ENCODE results near the gene DNAH11. TPM values are rescaled to one million over a fixed set of nuclear protein-coding genes. Genes with fewer than 3 reads are reported as not detected.

DNAH11 gene
- total and polyA plus RNA-seq, 4 donors, result 1.8 to 24.7 (median 8.1) TPM

- 88 to 96% methylated on average over 7 of the region's 7 CpGs for WGBS, 2 donors
- Histone ChIP-seq H3K27me3 (ENCODE audit: control insufficient read depth in 3 of 3, insufficient read depth in 3 of 3, low read length in 2 of 3) (no peaks in the 10 kb centered on the region), H3K9ac (ENCODE audit: insufficient read depth in 1 of 2, low read length in 2 of 2) (no peak overlapping the region), H3K4me3 (no peak overlapping the region), H3K4me1 (ENCODE audit: control insufficient read depth in 5 of 5, insufficient read depth in 5 of 5, low read length in 5 of 5) (peaks cover 0 to 14% (median 2%) of the 10 kb centered on the region in 5 donors), H3K36me3 (ENCODE audit: control insufficient read depth in 4 of 4, insufficient read depth in 4 of 4, low read length in 4 of 4) (peaks cover 0 to 13% (median 8%) of the 10 kb centered on the region in 4 donors), H3K9me3 (ENCODE audit: control insufficient read depth in 4 of 4, insufficient read depth in 3 of 4, low read length in 3 of 4) (no peaks in the 10 kb centered on the region), H3K27ac (ENCODE audit: low read depth in 1 of 2, low read length in 1 of 2) (no peak overlapping the region)
- TF ChIP-seq CTCF (IDR thresholded peaks at IDR 0.05; ENCODE audit: control extremely low read depth, extremely low read depth), result no peak
- ATAC-seq (ENCODE audit: insufficient read depth, low FRiP score), result no peak
- no peak for DNase-seq
Measured at GRCh38 chr7:21916176-21916575, 373.3 kb downstream of the DNAH11 start.

- Histone ChIP-seq H3K9ac (ENCODE audit: insufficient read depth in 1 of 2, low read length in 2 of 2) (no peak overlapping the region), H3K27me3 (ENCODE audit: control insufficient read depth in 3 of 3, insufficient read depth in 3 of 3, low read length in 2 of 3) (no peaks in the 10 kb centered on the region), H3K9me3 (ENCODE audit: control insufficient read depth in 4 of 4, insufficient read depth in 3 of 4, low read length in 3 of 4) (no peaks in the 10 kb centered on the region), H3K27ac (ENCODE audit: low read depth in 1 of 2, low read length in 1 of 2) (no peak overlapping the region), H3K36me3 (ENCODE audit: control insufficient read depth in 4 of 4, insufficient read depth in 4 of 4, low read length in 4 of 4) (peaks cover 0 to 13% (median 8%) of the 10 kb centered on the region in 4 donors), H3K4me3 (no peak overlapping the region), H3K4me1 (ENCODE audit: control insufficient read depth in 5 of 5, insufficient read depth in 5 of 5, low read length in 5 of 5) (peaks cover 0 to 14% (median 2%) of the 10 kb centered on the region in 5 donors)
- no peak for TF ChIP-seq CTCF (IDR thresholded peaks at IDR 0.05; ENCODE audit: control extremely low read depth, extremely low read depth)
- WGBS, 2 donors, result 90 to 94% methylated on average over 5 of the region's 5 CpGs
- no peak for ATAC-seq (ENCODE audit: insufficient read depth, low FRiP score)
- no peak for DNase-seq
Measured at GRCh38 chr7:21916629-21917028, 373.8 kb downstream of the DNAH11 start.

- WGBS, 2 donors, result 94 to 95% methylated on average over 2 of the region's 2 CpGs
- H3K9ac ChIP-seq (ENCODE audit: insufficient read depth in 1 of 2, low read length in 2 of 2), result no peak overlapping the region
- no peak overlapping the region for H3K4me3 ChIP-seq
- no peak for TF ChIP-seq CTCF (IDR thresholded peaks at IDR 0.05; ENCODE audit: control extremely low read depth, extremely low read depth)
- H3K9me3 ChIP-seq (ENCODE audit: control insufficient read depth in 4 of 4, insufficient read depth in 3 of 4, low read length in 3 of 4), result no peaks in the 10 kb centered on the region
- H3K4me1 ChIP-seq (ENCODE audit: control insufficient read depth in 5 of 5, insufficient read depth in 5 of 5, low read length in 5 of 5), result peaks cover 0 to 19% (median 0%) of the 10 kb centered on the region in 5 donors
- H3K36me3 ChIP-seq (ENCODE audit: control insufficient read depth in 4 of 4, insufficient read depth in 4 of 4, low read length in 4 of 4), result peaks cover 0 to 13% (median 8%) of the 10 kb centered on the region in 4 donors
- H3K27ac ChIP-seq (ENCODE audit: low read depth in 1 of 2, low read length in 1 of 2), result no peak overlapping the region
- ATAC-seq (ENCODE audit: insufficient read depth, low FRiP score) (no peak), DNase-seq (no peak)
- no peaks in the 10 kb centered on the region for H3K27me3 ChIP-seq (ENCODE audit: control insufficient read depth in 3 of 3, insufficient read depth in 3 of 3, low read length in 2 of 3)
Measured at GRCh38 chr7:21918216-21918615, 375.4 kb downstream of the DNAH11 start.

GRCh38 chr7:21920936-21921335 is 378.1 kb downstream of the DNAH11 start:
- Histone ChIP-seq H3K4me3 (no peak overlapping the region), H3K4me1 (ENCODE audit: control insufficient read depth in 5 of 5, insufficient read depth in 5 of 5, low read length in 5 of 5) (peaks cover 0 to 21% (median 0%) of the 10 kb centered on the region in 5 donors), H3K27ac (ENCODE audit: low read depth in 1 of 2, low read length in 1 of 2) (no peak overlapping the region), H3K36me3 (ENCODE audit: control insufficient read depth in 4 of 4, insufficient read depth in 4 of 4, low read length in 4 of 4) (peaks cover 0 to 2% (median under 1%) of the 10 kb centered on the region in 4 donors), H3K27me3 (ENCODE audit: control insufficient read depth in 3 of 3, insufficient read depth in 3 of 3, low read length in 2 of 3) (no peaks in the 10 kb centered on the region), H3K9me3 (ENCODE audit: control insufficient read depth in 4 of 4, insufficient read depth in 3 of 4, low read length in 3 of 4) (no peaks in the 10 kb centered on the region), H3K9ac (ENCODE audit: insufficient read depth in 1 of 2, low read length in 2 of 2) (no peak overlapping the region)
- WGBS, 2 donors, result 54 to 63% methylated on average over 3 of the region's 3 CpGs
- no peak for TF ChIP-seq CTCF (IDR thresholded peaks at IDR 0.05; ENCODE audit: control extremely low read depth, extremely low read depth)
- no peak for DNase-seq
- ATAC-seq (ENCODE audit: insufficient read depth, low FRiP score), result no peak

Measured in lung (tissue), 12 donors.